Measurements from ENCODE around the gene ZMYM5.

DNA sequence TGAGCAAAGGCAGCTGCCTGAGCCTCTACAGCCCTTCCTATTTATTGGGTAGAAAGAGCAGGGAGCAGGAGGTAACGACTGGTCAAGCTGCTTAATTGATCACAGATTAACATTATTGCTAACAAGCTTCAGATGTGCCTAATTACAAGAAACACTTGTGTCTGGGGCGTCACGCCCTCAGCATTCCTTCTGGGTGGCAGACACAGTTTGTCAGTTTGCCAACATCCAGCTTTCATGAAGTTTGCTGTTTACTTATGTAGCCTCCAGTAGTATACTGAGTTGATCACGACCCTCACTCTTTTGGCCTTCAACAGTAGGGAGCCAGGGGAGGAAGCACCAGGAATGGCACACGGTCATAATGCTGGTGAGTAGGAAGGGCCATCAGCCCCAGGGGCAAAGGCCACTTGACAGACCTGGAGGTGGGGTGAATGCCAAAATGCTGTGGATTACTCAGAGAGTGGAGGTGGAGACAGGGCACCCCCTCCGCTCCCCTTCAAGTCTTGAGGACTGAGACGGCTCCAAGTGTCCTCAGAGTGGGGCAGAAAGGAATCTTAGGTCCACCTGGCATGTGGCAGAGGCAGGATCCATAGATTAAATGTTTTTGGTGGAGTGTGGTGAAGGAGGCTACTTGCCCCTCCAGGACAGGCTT is 45.8 kb downstream of the ZMYM5 start:
- TF ChIP-seq CTCF (conservative IDR thresholded peaks at IDR 0.05), result no peak
- TF ChIP-seq EZH2 (IDR thresholded peaks at IDR 0.05; ENCODE audit: low read depth), result no peak
